Stimulated activated CD8-positive, alpha-beta memory T cell treated with anti-CD3 and anti-CD28 coated beads, Interleukin-7, amount 100 ng/mL, for 4 hours (primary cell): Measurements from ENCODE around the gene EBF3.
A peak's percentile ranks its signal among the peaks of the same experiment; 100 is the strongest.

Experiments
- DNase-seq, 2 donors: peaks; one replicate each; pipeline ENCODE4 v3.0.0-alpha.2; 2020; ENCODE audit warnings: low read depth in 2 of 2

Gene EBF3, protein sequence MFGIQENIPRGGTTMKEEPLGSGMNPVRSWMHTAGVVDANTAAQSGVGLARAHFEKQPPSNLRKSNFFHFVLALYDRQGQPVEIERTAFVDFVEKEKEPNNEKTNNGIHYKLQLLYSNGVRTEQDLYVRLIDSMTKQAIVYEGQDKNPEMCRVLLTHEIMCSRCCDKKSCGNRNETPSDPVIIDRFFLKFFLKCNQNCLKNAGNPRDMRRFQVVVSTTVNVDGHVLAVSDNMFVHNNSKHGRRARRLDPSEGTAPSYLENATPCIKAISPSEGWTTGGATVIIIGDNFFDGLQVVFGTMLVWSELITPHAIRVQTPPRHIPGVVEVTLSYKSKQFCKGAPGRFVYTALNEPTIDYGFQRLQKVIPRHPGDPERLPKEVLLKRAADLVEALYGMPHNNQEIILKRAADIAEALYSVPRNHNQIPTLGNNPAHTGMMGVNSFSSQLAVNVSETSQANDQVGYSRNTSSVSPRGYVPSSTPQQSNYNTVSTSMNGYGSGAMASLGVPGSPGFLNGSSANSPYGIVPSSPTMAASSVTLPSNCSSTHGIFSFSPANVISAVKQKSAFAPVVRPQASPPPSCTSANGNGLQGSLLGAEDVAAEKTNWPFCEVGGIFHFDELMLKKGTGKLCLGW

DNA sequence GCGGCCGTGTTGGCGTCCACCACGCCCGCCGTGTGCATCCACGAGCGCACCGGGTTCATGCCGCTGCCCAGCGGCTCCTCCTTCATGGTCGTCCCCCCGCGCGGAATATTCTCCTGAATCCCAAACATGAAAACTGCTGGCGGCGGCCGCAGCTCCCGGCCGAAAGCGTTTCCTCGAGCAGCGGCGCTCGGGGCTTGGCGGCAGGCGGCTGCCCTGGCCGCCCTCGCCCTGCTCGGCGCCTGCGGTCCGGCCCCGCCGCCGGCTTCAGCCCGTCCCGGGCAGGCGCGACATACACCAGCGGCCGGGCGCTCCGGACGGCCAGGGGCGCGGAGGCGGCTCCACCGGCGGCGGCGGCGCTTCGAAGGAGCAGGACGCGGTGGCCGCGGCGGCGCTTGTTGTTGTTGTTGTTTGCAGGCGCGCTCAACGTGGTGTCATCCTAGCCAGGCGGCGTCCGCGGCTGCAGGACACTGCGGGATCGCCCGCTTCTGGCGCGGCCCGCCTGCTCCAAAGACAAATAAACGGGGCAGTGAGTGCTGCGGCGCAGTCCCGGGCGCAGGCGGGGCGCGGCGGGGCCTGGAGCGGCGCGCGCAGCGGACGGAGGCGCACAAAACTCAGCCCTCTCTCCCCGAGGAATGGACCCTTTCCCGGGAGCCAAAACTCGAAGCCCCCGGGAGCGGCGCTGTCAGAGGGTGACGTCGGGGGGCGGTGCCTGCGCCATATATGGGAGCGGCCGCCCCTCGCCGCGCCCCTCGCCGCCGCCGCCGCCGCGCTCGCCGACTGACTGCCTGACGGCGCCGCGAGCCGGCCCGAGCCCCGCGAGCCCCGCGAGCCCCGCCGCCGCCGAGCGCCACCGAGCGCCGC, at the start of gene EBF3:
EBF3 (minus strand) TSS at position 634 of the 861 bp plus-strand sequence; CDS start at position 128, 506 bp downstream.
- peak in 1 of 2 donors; percentile 30 for DNase-seq

DNA sequence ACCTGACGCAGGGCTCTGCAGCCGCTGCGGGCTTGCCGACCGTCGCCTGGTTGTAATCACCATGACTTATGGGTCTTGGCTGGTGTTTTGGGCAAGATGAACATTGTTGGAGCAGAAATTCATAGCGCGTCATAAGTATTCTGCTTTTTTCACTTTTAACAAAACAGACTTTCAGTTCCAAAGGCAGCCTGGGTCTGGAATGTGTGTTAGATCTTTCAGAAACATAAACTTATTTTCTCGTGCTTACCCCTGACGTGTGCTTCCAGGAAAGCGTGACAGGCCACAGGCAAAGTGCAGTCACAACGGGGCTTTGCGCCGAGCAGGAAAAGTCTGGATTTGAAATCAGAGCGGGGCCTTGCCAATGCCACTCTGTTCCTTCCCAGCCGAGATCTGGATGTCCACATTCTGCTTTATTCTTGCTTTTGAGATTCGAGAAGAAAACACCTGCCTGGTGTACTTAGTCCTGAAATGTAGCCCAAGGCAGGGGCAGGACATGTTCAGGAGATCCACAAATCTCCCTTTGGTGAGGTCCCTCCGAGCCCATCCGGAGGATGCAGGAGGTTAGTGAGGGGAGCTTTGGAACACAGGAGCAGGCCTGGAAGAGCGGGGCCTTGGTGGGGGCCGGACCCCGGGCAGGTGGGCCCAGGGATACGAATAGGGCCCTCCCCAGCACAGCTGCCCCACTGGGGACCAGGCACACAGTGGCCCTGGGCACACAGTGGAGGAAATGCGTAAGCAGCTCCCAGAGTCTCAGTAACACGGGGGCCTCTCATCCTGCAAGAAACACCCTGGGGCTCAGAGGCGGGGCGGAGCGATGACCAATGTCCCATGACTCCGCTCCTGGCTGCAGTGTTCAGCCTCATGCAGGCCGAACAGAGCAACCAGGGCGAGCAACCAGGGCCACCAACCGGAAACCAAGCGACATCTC, 49.5 kb upstream of the EBF3 start:
- no peak for DNase-seq

DNA sequence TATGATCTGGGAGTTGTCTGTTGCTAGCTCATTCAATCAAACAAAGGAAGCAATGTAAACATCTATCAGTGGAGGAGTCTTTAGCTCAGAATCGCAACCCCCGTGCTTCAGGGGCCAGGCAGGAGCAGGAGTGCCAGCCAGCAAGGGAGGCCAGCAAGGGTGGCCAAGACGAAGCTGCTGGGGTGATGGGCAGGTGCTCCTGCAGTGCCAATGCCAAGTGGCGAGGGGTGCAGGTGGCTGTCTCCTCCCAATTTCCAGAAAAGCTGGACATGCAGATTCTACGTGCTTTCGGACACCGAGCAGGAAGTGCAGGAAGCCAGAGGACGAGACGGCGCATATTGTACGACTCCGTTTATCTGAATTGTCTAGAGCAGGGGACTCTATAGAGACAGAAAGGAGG, 48.1 kb upstream of the EBF3 start:
- DNase-seq = no peak

DNA sequence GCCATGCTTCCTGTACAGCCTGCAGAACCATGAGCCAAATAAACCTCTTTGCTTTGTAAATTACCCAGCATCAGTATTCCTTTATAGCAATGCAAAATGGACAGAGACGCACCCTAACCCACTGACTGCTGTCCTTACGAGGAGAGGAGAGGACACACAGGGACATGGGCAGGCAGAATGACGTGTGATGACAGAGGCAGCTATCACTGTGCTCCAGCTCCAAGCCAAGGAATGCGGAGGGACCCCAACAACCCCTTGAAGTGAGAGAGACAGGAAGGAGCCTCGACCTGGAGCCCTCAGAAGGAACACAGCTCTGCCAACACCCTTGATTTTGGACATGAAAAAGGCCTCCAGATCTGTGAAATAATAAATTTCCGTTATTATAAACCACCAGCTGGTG, 46.6 kb upstream of the EBF3 start:
- no peak for DNase-seq

DNA sequence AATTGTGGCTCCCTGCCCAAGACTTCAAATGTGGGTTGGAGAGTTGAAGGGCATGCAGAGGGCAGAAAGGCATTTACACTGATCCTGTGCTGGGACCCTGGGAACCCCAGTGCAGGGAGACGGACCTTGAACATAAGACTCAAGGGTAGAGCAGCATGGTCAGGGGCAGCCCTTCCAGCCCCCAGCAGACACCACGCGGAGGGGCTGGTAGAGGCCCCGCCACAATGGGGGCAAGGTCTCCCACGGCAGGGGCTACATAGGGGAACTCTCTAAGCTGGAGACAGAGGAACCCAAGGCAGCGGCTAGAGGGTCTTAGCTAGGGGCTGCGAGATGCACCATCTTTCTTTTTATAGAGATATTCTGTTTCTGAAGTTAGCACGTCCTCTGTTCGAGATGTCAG, 45.2 kb upstream of the EBF3 start:
- DNase-seq = no peak

DNA sequence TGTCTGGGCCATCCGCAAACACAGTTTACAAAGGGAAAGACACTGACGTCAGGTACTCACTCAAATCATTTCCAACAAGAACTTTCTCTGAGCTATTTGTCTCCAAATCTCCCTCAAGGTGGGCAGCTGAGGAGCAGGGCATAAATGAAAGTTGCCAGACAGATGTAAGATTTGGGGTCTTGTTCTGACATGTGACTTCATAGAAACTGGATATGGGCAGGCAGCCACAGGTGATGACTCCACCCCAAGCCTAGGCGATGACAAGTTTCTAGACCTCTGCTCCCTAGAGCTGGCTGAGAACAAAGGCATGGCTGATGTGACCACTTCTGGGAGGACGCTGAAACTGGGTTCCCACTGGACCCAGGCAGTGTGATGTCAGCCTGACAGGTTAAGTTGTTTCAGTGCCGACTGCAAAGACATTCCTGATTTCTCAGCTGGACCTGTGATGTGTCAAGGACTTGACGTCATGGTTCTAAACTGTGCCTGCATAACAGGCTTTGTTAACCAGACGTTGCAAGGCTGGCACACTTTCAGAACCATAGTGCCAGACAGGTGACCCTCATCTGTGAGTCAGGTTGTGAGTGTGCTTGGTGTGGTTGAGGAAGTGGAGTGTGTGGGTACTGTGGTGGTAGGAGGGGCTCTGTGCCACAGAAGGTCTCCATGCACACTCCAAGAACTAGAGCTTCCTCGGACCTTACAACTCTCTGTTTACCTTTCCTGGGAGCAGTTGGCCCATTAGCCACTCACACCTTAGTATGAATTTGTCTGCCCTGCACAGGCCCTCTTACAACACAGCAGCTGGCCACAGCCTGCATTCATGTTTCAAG, 39.9 kb upstream of the EBF3 start:
- no peak for DNase-seq

DNA sequence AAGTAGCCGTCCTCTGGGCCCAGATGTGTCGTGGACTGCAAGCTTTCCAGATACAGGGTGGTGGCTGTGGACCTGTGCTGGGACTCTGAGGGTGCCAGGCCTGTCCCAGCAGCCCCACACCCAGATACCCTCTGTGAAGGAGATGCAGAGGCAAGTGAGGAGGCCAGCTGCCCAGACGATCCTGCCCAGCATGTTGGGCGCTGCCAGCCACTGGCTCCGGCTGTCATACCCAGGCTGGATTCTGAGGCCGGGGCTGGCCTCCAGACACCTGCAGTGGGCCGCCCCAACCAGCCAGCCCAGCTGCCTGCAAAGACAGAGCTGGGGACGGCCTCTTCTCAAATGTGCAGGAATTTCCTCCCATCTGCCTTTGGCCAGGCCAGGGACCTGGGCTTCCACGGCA, 39.1 kb upstream of the EBF3 start:
- no peak for DNase-seq

DNA sequence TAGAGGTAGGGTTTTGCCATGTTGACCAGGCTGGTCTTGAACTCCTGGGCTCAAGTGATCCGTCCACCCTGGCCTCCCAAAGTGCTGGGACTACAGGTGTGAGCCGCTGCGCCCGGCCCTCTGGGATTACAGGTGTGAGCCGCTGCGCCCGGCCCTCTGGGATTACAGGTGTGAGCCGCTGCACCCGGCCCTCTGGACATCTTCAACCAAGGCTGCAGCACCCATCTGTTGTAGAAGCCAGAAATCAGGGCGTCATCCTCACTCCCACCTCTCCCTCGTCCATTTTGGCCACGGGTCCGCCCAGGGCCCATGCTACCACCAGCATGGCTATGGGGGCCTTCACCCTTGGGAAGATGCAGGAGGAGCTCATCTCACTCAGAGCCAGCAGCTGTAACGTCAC, 38.5 kb upstream of the EBF3 start:
- DNase-seq = no peak

DNA sequence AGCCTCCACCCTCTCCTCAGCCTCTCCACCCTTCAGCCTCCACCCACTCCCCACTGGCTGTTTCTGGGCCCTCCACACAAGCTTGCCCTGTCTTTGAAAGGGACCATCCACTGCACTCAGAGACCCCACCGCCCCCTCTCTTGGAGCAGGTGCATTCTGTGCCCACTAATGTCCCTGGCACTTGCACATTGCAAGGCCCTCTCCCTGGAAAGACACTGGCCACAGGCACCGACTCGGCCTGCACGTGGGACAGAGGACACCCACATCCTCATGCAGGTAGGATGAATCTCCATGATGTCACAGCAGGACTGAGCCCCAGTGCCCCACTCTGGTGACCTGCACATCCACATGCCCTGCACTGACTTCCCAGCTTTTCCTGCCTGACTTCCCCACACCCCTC, 36.8 kb upstream of the EBF3 start:
- no peak for DNase-seq

DNA sequence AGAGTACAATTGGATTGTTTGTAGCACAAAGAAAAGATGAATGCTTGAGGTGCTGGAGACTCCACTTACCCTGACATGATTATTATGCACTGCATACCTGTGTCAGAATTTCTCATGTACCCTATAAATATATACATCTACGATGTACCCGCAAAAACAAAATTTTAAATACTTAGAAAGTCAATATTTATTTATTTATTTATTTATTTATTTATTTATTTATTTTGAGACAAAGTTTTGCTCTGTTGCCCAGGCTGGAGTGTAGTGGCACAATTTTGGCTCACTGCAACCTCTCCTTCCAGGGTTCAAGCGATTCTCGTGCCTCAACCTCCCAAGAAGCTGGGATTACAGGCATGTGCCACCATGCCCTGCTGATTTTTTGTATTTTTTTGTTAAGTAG, 35.1 kb upstream of the EBF3 start:
- DNase-seq = no peak

DNA sequence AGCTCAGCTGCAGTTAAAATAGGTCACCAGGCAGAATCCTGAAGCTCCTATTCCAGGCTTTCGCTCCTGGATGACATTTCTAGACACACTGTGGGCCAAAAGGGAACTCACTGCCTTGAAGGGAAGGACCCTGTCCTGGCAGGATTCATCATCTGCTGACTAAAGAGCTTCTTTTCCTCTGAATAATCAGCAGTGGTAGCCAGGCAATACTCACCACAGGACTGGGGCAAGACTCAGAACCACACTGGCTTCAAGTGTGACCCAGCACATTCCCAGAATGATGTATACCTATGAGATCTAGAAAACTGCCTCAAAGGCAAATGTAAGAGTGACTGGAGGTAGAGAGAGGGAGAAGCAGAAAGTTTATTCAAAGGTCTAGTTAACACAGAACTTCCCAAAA, 29.5 kb upstream of the EBF3 start:
- DNase-seq = no peak

DNA sequence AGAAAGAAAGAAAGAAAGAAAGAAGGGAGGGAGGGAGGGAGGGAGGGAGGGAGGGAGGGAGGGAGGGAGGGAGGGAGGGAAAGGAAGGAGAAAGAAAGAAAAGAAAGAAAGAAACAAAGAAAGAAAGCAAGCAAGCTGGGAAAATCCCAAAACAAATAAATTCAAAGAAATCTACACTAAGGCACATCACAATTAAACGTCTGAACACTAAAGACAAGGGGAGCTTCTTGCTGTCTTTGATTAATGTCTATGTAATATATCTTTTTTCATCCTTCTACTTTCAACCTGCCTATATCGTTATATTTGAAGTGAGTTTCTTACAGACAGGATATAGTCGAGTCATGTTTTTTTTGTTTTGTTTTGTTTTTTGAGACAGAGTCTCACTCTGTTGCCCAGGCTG, 28.3 kb upstream of the EBF3 start:
- no peak for DNase-seq

DNA sequence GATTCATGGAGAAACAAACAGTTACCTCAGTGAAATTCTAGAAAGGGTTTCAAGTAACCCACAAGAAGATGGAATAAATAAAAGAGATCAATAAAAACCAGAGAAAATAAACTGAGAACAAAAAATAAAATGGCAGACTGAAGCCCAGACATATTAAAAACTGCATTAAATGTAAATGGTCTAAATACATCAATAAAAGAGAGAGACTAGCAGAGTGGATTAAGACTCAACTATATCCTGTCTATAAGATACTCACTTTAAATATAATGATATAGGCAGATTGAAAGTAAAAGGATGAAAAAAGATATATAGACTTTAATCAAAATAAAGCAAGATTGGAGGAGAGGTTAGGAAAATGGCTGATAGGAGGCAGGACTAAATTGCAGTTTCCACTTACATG, 18.8 kb upstream of the EBF3 start:
- DNase-seq = no peak

DNA sequence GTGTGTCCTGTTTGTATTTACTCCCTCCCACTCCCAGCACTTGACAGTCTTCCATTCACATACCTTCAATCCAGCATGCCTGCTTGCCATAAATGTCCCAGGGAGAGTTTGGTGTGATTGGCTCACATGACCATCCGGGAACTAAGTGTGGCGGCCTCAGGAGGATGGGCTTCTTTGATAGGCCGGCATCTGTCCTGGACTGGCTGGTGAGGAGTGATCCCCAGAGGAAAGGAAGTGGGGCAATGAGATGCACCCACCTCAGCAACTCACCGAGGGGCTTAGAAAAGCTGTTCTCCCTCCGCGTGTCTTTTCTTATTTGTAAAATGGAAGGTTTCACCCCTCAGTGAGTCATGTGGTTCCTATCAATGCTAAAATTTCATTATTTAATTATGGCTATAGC, 14.9 kb upstream of the EBF3 start:
- no peak for DNase-seq

DNA sequence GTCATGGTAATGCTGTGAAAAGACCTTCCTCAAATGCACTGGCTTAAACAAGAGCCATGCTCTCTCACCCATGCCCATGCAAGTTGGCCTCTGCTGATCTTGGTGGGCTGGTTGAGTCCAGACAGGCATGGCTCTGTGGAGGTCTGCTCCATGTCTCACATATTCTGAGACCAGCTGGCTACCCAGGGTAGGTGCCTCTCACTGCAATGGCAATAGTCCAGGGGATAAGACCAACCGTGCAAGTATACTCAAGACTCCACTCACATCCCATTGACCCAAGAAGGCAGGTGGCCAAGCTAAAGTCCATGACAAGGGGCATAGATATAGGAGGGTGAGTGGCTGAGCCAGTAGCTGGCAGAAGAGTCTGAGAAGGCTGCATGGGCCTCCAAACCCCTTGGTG, 14.2 kb upstream of the EBF3 start:
- DNase-seq = no peak

DNA sequence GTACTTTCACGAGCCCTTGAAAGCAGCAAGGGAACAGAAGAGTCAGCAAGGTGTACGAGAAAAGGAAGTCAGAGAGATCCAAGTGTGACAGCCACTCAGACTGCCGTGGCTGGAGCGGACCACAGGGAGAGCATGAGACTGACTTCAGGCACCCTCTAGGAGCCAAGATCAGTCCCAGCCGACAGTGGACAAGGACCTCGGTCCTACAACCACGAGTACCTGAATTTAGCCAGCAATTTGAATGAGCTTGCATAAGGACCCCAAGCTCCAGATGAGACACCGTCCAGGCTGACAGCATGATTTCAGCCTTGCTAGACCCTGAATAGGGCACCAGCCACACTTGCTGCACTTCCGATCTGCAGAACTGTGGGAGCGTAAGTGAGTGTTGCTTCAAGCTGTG, 13.7 kb upstream of the EBF3 start:
- DNase-seq = no peak

DNA sequence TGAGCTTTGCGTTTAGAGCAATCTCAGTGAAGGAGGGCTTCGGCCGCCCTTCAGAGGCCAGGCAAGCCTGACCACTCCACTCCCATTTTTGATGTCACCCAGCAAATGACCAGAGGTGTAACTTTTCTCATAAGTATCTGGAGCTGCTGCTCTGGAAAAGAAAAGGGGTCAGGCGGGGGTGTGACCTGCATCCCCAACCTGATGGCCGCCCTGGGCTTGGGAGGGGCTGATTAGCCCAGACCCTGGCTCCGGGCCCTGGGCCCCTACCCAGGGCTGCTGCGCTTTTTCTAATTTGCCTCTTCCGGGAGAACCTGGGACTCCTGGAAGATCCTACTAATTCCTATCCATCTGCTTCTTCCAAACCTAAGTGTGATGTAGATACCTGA, 9.6 kb upstream of the EBF3 start:
- no peak for DNase-seq

DNA sequence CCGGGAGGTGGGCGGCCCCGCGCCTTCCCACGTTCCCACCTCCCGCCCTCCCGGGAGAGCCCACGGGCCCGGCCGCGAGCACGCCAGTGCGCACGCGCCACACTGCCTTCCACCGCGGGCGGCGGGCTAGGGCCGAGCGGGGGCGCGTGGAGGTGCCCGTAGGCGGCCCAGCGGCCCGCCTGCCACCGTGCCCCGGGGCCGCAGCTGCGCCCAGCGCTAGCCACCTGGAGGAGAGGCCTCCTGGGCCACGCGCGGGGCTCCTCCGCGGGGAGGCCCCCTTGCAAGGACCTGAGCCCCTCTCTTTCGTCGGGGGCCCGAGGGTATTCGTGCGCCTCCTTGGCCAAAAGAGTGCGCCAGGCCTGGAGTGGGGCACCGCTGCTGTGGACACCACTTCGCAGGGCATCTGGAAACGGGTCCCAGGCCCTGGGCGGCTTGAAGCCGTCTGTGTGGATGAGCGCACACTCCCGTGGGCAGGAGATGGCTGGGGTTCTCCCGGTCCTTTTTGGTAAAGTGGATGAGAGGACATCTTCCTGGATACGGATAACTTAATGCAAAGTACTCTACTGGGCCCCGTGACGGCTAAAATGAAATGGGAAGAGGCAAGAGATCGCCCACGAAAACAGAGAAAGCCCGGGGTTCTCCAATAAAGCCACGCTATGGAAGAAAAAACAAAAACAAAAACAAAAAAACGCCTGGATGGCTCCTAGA, 9.0 kb upstream of the EBF3 start:
- no peak for DNase-seq

DNA sequence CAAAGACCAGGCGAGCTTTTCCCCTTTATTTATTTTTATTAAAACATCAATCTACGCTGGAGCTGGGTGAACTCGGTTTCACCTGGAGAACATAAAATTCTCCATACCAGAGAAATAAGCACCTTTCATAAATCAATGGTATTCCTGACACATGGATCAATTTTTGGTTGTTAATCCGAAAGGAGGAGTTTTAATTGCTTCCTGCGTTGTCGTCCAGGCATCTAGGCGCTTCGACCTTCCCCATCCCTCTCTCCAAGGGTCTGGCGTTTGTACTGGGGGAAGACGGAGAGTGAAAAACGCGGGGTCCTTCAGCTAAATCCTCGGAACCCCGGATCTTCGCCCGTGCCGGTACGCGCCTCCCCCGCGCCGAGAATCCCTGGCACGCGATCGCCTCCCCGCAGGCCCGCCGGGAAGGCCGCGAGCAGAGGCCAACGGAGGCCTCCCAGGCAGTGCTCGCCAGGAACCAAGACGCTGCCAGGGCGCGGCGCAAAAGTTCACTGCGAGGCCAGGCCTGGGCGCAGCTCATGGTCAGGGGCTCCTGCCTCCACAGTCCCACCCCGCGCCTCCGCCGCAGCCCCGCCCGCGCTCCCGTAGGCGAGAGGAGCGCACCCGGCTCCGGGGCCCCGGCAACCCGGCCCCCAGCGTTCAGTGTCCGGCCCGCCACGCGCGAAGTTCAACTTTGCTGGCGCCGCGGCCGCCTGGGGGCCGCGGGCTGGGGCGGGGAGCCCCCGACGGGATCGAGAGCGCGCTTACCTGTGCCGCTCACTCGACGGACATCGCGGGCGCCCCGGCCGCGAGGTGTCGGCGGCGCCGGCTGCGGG, 8.3 kb upstream of the EBF3 start:
- no peak for DNase-seq
